ENCODE data around the gene PRKG1. TPM values are rescaled to one million over a fixed set of nuclear protein-coding genes. Genes with fewer than 3 reads are reported as not detected.

The PRKG1 gene
- total RNA-seq, 1 experiment from 2014 or later, result 16.5 TPM

DNA sequence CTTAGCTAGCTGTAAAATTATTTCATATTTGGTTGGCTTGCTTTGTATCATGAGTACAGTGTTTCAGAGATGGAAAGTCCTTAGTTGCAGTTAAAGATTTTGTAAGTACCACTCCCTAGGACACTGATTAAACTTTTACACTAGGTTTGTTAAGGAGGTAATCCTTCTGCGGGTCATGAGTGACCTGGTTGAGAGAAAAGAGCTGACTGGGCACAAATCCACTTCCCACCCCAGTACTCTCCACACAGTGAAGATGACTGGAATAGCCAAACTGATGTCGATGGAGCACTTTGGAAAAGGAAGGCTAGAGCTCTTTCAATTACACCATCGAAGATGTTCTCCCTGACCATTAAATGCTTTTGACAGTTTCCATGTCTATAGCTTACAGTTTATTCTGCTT, 433.2 kb downstream of the PRKG1 start:
- TF ChIP-seq SP1 (CRISPR knock-in tag; conservative IDR thresholded peaks at IDR 0.05) (no peak), ATF1 (CRISPR knock-in tag; IDR thresholded peaks at IDR 0.05) (no peak), MYBL2 (CRISPR knock-in tag; IDR thresholded peaks at IDR 0.05) (no peak), GTF2I (CRISPR knock-in tag; conservative IDR thresholded peaks at IDR 0.05) (no peak), TCF7 (CRISPR knock-in tag; IDR thresholded peaks at IDR 0.05; ENCODE audit: low read depth) (no peak), RELA (CRISPR knock-in tag; IDR thresholded peaks at IDR 0.05; ENCODE audit: borderline replicate concordance) (no peak), E2F1 (CRISPR knock-in tag; IDR thresholded peaks at IDR 0.05) (no peak)
- TF ChIP-seq, protein P1, sequence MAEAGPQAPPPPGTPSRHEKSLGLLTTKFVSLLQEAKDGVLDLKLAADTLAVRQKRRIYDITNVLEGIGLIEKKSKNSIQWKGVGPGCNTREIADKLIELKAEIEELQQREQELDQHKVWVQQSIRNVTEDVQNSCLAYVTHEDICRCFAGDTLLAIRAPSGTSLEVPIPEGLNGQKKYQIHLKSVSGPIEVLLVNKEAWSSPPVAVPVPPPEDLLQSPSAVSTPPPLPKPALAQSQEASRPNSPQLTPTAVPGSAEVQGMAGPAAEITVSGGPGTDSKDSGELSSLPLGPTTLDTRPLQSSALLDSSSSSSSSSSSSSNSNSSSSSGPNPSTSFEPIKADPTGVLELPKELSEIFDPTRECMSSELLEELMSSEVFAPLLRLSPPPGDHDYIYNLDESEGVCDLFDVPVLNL (CRISPR knock-in tag; IDR thresholded peaks at IDR 0.05; ENCODE audit: borderline replicate concordance, low read depth), result no peak
- TF ChIP-seq, protein P2, sequence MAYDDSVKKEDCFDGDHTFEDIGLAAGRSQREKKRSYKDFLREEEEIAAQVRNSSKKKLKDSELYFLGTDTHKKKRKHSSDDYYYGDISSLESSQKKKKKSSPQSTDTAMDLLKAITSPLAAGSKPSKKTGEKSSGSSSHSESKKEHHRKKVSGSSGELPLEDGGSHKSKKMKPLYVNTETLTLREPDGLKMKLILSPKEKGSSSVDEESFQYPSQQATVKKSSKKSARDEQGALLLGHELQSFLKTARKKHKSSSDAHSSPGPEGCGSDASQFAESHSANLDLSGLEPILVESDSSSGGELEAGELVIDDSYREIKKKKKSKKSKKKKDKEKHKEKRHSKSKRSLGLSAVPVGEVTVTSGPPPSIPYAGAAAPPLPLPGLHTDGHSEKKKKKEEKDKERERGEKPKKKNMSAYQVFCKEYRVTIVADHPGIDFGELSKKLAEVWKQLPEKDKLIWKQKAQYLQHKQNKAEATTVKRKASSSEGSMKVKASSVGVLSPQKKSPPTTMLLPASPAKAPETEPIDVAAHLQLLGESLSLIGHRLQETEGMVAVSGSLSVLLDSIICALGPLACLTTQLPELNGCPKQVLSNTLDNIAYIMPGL (CRISPR knock-in tag; IDR thresholded peaks at IDR 0.05), result no peak
- TF ChIP-seq, protein P3, sequence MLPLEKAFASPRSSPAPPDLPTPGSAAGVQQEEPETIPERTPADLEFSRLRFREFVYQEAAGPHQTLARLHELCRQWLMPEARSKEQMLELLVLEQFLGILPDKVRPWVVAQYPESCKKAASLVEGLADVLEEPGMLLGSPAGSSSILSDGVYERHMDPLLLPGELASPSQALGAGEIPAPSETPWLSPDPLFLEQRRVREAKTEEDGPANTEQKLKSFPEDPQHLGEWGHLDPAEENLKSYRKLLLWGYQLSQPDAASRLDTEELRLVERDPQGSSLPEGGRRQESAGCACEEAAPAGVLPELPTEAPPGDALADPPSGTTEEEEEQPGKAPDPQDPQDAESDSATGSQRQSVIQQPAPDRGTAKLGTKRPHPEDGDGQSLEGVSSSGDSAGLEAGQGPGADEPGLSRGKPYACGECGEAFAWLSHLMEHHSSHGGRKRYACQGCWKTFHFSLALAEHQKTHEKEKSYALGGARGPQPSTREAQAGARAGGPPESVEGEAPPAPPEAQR (CRISPR knock-in tag; IDR thresholded peaks at IDR 0.05), result no peak
- DNase-seq (ENCODE audit: low spot score), result no peak
- H3K9me3 Mint-ChIP-seq, result peaks cover 4% of the 10 kb centered on the region
- CTCF ChIA-PET, result no interaction called here
- no peaks in the 10 kb centered on the region for H3K27me3 Mint-ChIP-seq (ENCODE audit: low read depth)
- no peaks in the 10 kb centered on the region for H3K36me3 Mint-ChIP-seq
- POLR2A ChIA-PET, result no interaction called here
- peaks cover 5% of the 10 kb centered on the region; the same call in 1 of the 2 replicates for H3K4me1 Mint-ChIP-seq
- no peak for ATAC-seq
- no peak overlapping the region for H3K4me3 Mint-ChIP-seq
- H3K27ac Mint-ChIP-seq, result no peak overlapping the region

DNA sequence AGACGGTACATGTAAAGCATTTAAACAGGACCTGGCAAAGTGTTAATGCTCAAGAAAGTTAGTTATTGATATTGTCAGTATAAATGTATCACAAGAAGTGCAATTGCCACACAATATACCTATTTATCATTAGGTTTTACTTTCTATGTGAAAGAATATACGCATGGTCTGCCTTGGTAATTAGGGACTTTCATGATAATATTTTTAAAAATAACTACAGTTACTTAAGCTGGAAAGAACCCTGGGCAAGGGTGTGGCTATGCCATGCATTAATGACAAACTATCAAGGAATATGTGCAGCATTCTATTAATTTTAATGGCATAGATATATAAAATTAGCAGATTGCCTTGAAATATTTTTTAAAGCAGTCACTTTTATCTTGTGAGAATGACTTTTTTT, 433.9 kb downstream of the PRKG1 start:
- Mint-ChIP-seq H3K4me3 (no peak overlapping the region), H3K27me3 (ENCODE audit: low read depth) (no peaks in the 10 kb centered on the region), H3K4me1 (peaks cover 3% of the 10 kb centered on the region; the same call in 1 of the 2 replicates), H3K27ac (no peak overlapping the region), H3K9me3 (peaks cover 4% of the 10 kb centered on the region), H3K36me3 (no peaks in the 10 kb centered on the region)
- ChIA-PET CTCF (no interaction called here), POLR2A (no interaction called here)
- ATAC-seq (no peak), DNase-seq (ENCODE audit: low spot score) (no peak)
- TF ChIP-seq E2F1 (CRISPR knock-in tag; IDR thresholded peaks at IDR 0.05) (no peak), CTCF (IDR thresholded peaks at IDR 0.05) (no peak), MLX (CRISPR knock-in tag; IDR thresholded peaks at IDR 0.05) (no peak), CDX4 (CRISPR knock-in tag; IDR thresholded peaks at IDR 0.05; ENCODE audit: borderline replicate concordance) (no peak)
- TF ChIP-seq, protein P4, sequence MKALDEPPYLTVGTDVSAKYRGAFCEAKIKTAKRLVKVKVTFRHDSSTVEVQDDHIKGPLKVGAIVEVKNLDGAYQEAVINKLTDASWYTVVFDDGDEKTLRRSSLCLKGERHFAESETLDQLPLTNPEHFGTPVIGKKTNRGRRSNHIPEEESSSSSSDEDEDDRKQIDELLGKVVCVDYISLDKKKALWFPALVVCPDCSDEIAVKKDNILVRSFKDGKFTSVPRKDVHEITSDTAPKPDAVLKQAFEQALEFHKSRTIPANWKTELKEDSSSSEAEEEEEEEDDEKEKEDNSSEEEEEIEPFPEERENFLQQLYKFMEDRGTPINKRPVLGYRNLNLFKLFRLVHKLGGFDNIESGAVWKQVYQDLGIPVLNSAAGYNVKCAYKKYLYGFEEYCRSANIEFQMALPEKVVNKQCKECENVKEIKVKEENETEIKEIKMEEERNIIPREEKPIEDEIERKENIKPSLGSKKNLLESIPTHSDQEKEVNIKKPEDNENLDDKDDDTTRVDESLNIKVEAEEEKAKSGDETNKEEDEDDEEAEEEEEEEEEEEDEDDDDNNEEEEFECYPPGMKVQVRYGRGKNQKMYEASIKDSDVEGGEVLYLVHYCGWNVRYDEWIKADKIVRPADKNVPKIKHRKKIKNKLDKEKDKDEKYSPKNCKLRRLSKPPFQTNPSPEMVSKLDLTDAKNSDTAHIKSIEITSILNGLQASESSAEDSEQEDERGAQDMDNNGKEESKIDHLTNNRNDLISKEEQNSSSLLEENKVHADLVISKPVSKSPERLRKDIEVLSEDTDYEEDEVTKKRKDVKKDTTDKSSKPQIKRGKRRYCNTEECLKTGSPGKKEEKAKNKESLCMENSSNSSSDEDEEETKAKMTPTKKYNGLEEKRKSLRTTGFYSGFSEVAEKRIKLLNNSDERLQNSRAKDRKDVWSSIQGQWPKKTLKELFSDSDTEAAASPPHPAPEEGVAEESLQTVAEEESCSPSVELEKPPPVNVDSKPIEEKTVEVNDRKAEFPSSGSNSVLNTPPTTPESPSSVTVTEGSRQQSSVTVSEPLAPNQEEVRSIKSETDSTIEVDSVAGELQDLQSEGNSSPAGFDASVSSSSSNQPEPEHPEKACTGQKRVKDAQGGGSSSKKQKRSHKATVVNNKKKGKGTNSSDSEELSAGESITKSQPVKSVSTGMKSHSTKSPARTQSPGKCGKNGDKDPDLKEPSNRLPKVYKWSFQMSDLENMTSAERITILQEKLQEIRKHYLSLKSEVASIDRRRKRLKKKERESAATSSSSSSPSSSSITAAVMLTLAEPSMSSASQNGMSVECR (CRISPR knock-in tag; IDR thresholded peaks at IDR 0.05; ENCODE audit: borderline replicate concordance), result no peak
- TF ChIP-seq, protein P5, sequence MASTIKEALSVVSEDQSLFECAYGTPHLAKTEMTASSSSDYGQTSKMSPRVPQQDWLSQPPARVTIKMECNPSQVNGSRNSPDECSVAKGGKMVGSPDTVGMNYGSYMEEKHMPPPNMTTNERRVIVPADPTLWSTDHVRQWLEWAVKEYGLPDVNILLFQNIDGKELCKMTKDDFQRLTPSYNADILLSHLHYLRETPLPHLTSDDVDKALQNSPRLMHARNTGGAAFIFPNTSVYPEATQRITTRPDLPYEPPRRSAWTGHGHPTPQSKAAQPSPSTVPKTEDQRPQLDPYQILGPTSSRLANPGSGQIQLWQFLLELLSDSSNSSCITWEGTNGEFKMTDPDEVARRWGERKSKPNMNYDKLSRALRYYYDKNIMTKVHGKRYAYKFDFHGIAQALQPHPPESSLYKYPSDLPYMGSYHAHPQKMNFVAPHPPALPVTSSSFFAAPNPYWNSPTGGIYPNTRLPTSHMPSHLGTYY (CRISPR knock-in tag; IDR thresholded peaks at IDR 0.05), result no peak

All from WTC11 (cell line).